Activated T-cell treated with anti-CD3 and anti-CD28 coated beads for 24 hours (primary cell): ENCODE measurements around the gene DAP.

Experiments
- DNase-seq: peaks from one replicate; pipeline ENCODE4 v3.0.0-alpha.2; 2020; ENCODE audit warnings: low read depth

DAP gene

GRCh38 chr5:10709933-10710332, 51.1 kb downstream of the DAP start:
- DNase-seq, result no peak

DNA sequence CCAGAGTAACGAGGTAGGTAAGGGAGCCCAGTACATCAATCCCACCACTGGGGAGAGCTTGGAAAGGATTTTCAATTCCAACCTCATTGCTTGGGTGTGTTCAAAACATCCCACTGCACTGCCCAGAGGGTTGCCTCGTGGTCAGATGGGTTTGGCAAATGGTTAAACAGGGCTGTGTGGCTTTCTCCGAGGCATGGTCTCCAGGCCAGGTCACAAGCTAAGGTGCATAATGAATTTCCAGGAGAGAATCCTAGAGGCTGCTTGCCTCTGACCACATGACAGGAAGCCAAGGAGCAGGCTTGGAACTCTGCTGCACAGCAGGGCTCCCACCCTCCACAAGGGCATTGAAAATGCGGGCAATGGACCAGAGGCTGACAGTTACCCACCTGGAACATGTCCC, 51.6 kb downstream of the DAP start:
- no peak for DNase-seq

DNA sequence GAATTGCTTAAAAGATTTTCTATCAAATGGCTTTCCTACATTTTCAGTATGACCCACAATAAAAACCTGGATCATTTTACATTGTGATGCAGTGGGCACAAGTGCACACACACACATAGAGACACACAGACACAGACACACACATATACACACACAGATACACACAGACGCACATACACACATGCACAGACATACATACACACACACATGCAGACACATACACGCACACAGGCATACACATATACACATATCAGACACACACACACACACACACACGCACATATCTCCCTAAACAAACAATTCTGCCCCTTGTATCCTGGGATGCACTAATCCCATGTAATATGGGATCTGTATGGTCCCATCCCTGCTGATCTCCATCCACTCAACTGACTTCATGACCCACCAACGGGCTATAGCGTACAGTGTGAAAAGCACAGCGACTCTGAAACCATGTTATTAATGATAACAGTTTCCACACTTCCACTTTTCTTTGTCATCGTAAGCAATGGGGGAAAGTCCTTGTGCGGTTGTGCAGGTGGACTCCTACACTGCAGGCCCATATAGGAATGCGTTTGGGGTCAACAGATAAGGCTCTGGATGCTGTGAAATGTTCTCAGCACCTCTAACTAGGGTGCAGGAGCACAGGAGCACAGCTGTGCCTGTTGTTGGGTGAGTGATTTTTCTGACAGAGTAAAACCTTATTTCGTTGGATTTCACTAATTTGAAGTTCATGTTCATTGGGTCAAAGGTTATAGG, 52.7 kb downstream of the DAP start:
- DNase-seq, result no peak

DNA sequence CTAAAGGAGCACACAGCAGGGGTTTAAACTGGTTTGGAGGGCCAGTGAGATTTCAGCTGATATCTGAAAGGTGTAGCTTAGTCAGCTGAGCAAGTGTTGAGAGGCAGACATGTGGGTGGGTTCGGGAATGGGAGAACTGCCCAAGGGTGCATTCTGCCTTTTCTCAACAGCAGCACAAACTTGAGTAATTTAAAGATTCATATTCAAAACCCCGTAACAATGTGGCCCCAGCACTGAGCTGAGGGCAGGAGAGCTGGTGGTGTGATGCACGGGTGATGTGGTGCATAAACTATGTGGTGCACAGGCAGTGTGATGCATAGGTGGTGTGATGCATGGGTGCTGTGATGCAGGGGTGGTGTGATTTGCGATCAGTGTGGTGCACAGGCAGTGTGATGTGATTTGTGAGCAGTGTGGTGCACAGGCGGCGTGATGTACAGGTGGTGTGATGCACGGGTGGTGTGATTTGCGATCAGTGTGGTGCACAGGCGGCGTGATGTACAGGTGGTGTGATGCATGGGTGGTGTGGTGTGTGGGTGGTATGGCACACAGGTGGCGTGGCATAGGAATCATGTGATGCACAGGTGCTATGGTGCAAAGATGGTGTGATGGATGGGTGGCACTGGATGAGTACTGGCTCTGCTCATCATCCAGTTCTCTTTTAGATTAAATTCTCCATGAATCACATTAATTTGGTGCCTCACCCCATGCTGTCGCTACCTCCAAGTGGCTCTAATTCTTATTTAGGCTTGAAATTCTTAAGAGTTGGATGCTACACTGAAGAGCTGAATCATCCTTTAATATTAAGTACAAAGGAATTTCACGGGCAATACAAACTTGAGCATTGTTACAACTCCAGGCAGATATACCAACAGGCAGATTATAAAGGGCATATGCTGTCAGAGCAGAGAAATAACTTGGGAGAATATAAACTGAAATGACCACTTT, 53.6 kb downstream of the DAP start:
- no peak for DNase-seq

DNA sequence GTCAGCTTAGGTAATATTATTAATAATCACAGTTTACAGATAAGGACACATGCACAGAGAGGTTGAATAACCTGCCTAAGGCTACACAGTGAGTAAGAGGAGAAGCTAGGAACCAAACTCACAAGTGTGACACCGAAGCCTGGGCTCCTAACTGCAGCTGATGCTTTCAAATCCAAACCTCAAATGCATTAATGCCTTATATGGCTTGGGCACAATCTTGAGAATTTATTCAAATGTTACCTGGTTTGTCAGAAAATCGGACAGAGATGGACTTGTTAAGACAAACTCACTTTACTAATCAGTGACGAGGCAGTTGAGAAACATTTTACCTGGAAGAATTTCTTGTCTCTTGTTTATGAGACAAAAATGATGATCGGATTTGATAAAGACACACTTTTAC, 54.7 kb downstream of the DAP start:
- no peak for DNase-seq

- DNase-seq, result no peak
Observed at GRCh38 chr5:10705747-10706146, 55.3 kb downstream of the DAP start.

GRCh38 chr5:10704949-10705621, 55.9 kb downstream of the DAP start:
- no peak for DNase-seq

- no peak for DNase-seq
Observed at GRCh38 chr5:10703676-10704075, 57.4 kb downstream of the DAP start.

- DNase-seq, result no peak
Observed at GRCh38 chr5:10702911-10703491, 58.0 kb downstream of the DAP start.

DNA sequence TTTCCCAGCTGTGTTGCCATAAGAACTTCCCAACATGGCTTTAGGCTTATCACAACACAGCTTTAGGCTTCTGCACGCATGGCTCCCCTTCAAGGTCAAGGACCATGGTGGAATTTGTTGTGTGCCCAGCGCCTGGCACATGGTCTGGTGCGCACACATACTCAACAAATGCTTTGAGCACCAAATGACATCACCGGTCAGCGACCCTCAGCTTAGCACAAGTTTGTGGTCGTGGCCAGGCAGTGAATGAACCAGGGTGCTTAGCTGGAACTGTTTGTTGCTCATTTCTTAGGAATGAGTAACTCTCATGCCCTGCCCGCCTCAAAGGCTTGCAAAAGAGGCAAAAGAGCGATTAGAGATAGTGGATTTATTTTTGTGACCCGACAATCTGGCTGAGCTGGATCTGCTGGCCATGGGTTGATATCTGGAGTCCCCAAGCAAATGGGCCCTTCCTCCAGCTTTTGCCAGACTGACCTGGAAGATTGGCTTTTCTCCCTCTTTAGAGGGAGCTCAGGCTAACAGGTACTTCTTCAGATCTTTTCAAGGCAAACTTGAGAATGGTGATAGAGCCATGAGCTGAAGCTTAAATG, 58.9 kb downstream of the DAP start:
- DNase-seq, result no peak

- DNase-seq, result no peak
Observed at GRCh38 chr5:10701567-10702039, 59.4 kb downstream of the DAP start.

- DNase-seq, result no peak
Observed at GRCh38 chr5:10700516-10700915, 60.5 kb downstream of the DAP start.

DNA sequence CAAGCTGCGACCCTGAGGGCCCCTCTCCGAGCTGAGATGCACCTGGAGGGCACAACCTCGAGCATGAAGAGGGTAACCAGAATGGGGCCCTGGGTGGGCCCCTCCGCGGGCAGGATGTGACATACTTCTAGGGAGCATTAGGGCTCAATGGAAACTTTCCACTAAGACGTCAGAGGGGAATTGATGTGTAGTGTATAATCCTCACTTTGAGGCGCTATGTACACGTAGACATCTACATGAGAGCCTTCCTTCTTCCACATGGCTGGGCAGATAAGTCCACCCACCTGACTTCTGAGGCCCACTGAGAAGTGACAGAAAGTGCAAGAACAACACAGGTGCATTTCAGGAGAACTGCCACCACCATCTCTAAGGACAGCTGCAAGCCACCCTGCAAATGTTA, 61.0 kb downstream of the DAP start:
- DNase-seq, result no peak

GRCh38 chr5:10699281-10699874, 61.7 kb downstream of the DAP start:
- no peak for DNase-seq

DNA sequence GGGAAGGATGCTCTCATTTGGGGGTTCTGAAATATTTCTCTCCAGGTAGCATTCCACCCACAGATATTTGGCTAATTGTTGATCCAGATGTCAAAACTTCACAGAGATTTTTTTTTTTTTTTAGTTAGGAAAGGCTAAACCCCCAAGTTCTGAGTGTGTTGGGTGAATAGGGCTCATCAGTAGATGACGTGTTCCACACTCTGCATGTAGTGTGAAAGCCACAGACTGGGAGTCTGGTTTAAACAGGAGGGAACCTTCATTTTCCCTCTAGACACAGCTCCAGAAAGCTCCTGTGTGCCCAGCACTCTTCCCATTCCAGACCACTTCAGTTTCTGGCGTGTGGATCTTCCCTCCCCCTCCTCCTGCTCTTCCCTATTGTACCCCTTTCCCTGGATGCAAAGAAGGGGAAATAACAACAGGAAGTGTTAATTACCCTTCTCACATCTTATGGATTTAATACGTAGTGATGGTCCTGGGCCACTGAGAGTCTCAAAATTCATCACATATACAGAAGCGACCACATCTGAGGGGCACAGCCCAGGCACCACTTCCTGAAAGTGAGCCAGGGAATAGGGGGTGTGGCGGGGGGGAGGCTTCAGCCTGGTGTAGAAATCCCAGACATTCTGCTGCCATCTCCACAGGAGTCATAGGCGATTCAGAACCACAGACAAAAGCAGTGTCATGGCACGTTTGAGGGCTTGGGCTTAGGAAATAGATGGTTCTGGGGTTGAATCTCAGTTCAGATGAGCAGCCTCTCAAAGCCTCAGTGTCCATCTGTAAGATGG, 65.1 kb downstream of the DAP start:
- DNase-seq, result no peak

- no peak for DNase-seq
Observed at GRCh38 chr5:10695055-10695649, 65.9 kb downstream of the DAP start.

GRCh38 chr5:10691826-10692785, 68.9 kb downstream of the DAP start:
- no peak for DNase-seq

- no peak for DNase-seq
Observed at GRCh38 chr5:10690460-10691440, 70.3 kb downstream of the DAP start.
